Transverse colon (tissue), 4 donors: ENCODE measurements around the gene CEP250.

Experiments
- CTCF ChIP-seq, 5 experiments: fragments of 200-600 bp in 3 of 5; fragments of 450-650 bp in 2 of 5; sonication (generic) in 3 of 5; IDR thresholded peaks; 1 replicate in 2 of 5; 2 replicates in 3 of 5; pipeline ENCODE4 v1.5.1; 2016 to 2017; ENCODE audit warnings: antibody characterized with exemption in 5 of 5, inconsistent platforms in 3 of 5, mild to moderate bottlenecking in 2 of 5, moderate library complexity in 1 of 5
- POLR2AphosphoS5 ChIP-seq, 3 donors: sonication (generic); formaldehyde crosslinking; IDR thresholded peaks; one replicate each; pipeline ENCODE4 v1.6.1; 2016; ENCODE audit warnings: antibody characterized with exemption in 3 of 3

GRCh38 chr20:35490736-35491181, 35.4 kb downstream of the CEP250 start:
- peak in 1 of 3 donors; percentile 58 for TF ChIP-seq POLR2AphosphoS5 (IDR thresholded peaks at IDR 0.05)
- TF ChIP-seq CTCF (IDR thresholded peaks at IDR 0.05): no peak
